HepG2 (cell line): ENCODE results near the gene MRPL54. TPM values are rescaled to one million over a fixed set of nuclear protein-coding genes. Genes with fewer than 3 reads are reported as not detected.

Source experiments
- ATAC-seq: fragments of 200-7000 bp; cut with Tn5 transposase; 3 replicates; pipeline ENCODE4 v1.9.1; 2020; ENCODE audit warnings: mild to moderate bottlenecking, moderate library complexity
- BruUV-seq: library from RNA; stranded (reverse); fragments of 400-500 nt; replicated peaks from 2 replicates; lab custom pipeline; 2021; lab: Mats Ljungman, UMichigan
- CTCF ChIA-PET: fragments of 300-600 bp; formaldehyde crosslinking; extraction: SDS; loops from one replicate; lab custom pipeline; 2021; ENCODE audit warnings: low total read pairs, inconsistent platforms, low intra/inter-chr PET ratio; lab: Yijun Ruan, JAX
- POLR2A ChIA-PET: fragments of 350-600 bp; sonication (Branson Sonifier 250); formaldehyde crosslinking; loops from one replicate; lab custom pipeline; 2020; ENCODE audit warnings: antibody characterized with exemption, inconsistent platforms; lab: Yijun Ruan, JAX
- DNase-seq: peaks from one replicate; pipeline ENCODE4 v3.0.0-alpha.2; 2015; ENCODE audit warnings: low spot score
- FAIRE-seq: peaks from 3 replicates; lab custom pipeline; 2011; peaks lifted over from hg19 to GRCh38; lab: Jason Lieb, UNC
- H2AFZ ChIP-seq: one replicate; pipeline ENCODE4 v1.6.1; 2011; ENCODE audit warnings: low read length, inconsistent platforms
- H3K27ac ChIP-seq: fragments of 300-600 bp; 3 replicates; pipeline ENCODE4 v1.8.0; 2011; ENCODE audit warnings: mixed run types, mild to moderate bottlenecking, mixed read lengths, low read length, inconsistent platforms; ENCODE audit not compliant: insufficient read depth; ENCODE audit errors: extremely low read length
- H3K27me3 ChIP-seq, 2 experiments: fragments of 200-600 bp in 1 of 2; 2 replicates in 1 of 2; 3 replicates in 1 of 2; pipeline versions ENCODE4 v1.6.0 to v1.8.0; 2011; ENCODE audit warnings: low read length in 2 of 2, mild to moderate bottlenecking in 2 of 2, moderate library complexity in 2 of 2, inconsistent platforms in 1 of 2; ENCODE audit not compliant: insufficient read depth in 2 of 2, control insufficient read depth in 1 of 2
- H3K36me3 ChIP-seq, 2 experiments: fragments of 200-600 bp in 1 of 2; replicated peaks in 1 of 2; 2 replicates in 1 of 2; 3 replicates in 1 of 2; pipeline versions ENCODE4 v1.5.1 to v1.8.0; 2011; ENCODE audit warnings: low read length in 2 of 2, inconsistent platforms in 1 of 2; ENCODE audit not compliant: insufficient read depth in 2 of 2, control insufficient read depth in 1 of 2
- H3K4me1 ChIP-seq: 2 replicates; pipeline ENCODE4 v1.5.1; 2012; ENCODE audit warnings: low read length, inconsistent platforms; ENCODE audit not compliant: insufficient read depth
- H3K4me2 ChIP-seq: 2 replicates; pipeline ENCODE4 v1.6.0; 2011; ENCODE audit warnings: low read depth, low read length, inconsistent platforms
- H3K4me3 ChIP-seq, 3 experiments: fragments of 200-600 bp in 1 of 3; sonication (generic), shearing (Covaris generic) in 1 of 3; replicated peaks in 1 of 3; 2 replicates each; pipeline ENCODE4 v1.5.1; 2011 to 2016; ENCODE audit warnings: low read length in 3 of 3, inconsistent platforms in 2 of 3, low read depth in 2 of 3, mild to moderate bottlenecking in 2 of 3, control low read depth in 1 of 3, mixed read lengths in 1 of 3; ENCODE audit not compliant: insufficient read depth in 1 of 3
- H3K79me2 ChIP-seq: one replicate; pipeline ENCODE4 v1.6.1; 2011; ENCODE audit warnings: low read length, inconsistent platforms; ENCODE audit not compliant: insufficient read depth
- H3K9ac ChIP-seq: 2 replicates; pipeline ENCODE4 v1.6.0; 2011; ENCODE audit warnings: mild to moderate bottlenecking, low read depth, low read length, inconsistent platforms; ENCODE audit not compliant: insufficient read depth
- H3K9me3 ChIP-seq: 2 replicates; pipeline ENCODE4 v1.5.1; 2012; ENCODE audit warnings: mild to moderate bottlenecking, low read length
- H4K20me1 ChIP-seq: 2 replicates; pipeline ENCODE4 v1.6.0; 2011; ENCODE audit warnings: inconsistent platforms, mild to moderate bottlenecking, low read length, moderate library complexity; ENCODE audit not compliant: insufficient read depth
- CHD4 ChIP-seq: fragments of 200-600 bp; sonication (generic); IDR thresholded peaks from 2 replicates; pipeline ENCODE4 v1.7.0; 2017; ENCODE audit warnings: mild to moderate bottlenecking, low read length, borderline replicate concordance
- GFI1 ChIP-seq: sonication (generic); formaldehyde crosslinking; IDR thresholded peaks from 2 replicates; pipeline ENCODE4 v1.5.0; 2020; ENCODE audit warnings: missing genetic modification reagents, mild to moderate bottlenecking, borderline replicate concordance
- NFIC ChIP-seq: IDR thresholded peaks from 2 replicates; pipeline ENCODE4 v1.6.1; 2012; ENCODE audit warnings: mild to moderate bottlenecking, low read length, inconsistent platforms
- SALL1 ChIP-seq: sonication (generic); formaldehyde crosslinking; IDR thresholded peaks from 2 replicates; pipeline ENCODE4 v1.8.0; 2022; ENCODE audit warnings: mild to moderate bottlenecking, missing genetic modification reagents
- SMARCE1 ChIP-seq: fragments of 450-650 bp; IDR thresholded peaks from 2 replicates; pipeline ENCODE4 v1.6.1; 2017; ENCODE audit warnings: borderline replicate concordance
- ZNF383 ChIP-seq: sonication (generic); formaldehyde crosslinking; IDR thresholded peaks from 2 replicates; pipeline ENCODE4 v1.4.0; 2020; ENCODE audit warnings: missing genetic modification reagents, mild to moderate bottlenecking, borderline replicate concordance
- ZNF512 ChIP-seq: sonication (generic); formaldehyde crosslinking; IDR thresholded peaks from 2 replicates; pipeline ENCODE4 v1.4.0; 2020; ENCODE audit warnings: mild to moderate bottlenecking, missing genetic modification reagents
- ZNF710 ChIP-seq: sonication (generic); formaldehyde crosslinking; IDR thresholded peaks from 2 replicates; pipeline ENCODE4 v1.5.0; 2020; ENCODE audit warnings: mild to moderate bottlenecking, missing genetic modification reagents, borderline replicate concordance
- WGBS: methylation state at CpG from one replicate; pipeline ENCODE4 v1.1.6; 2017; ENCODE audit warnings: low lambda C conversion rate; 5-methylcytosine and 5-hydroxymethylcytosine counted together
- in situ Hi-C: cut with HindIII; loops from 2 replicates; pipeline ENCODE4 v1.10.0; 2017; ENCODE audit warnings: low pct_unique_long_range_greater_than_20kb; ENCODE audit not compliant: extremely low pct_ligation_motif_present
- intact Hi-C: fragments of 100-400 bp; cut with micrococcal nuclease; formaldehyde crosslinking; loops from one replicate; pipeline ENCODE4 v1.10.0; 2022; ENCODE audit not compliant: unreplicated experiment
- polyA plus RNA-seq, 8 experiments: library from polyadenylated mRNA; depleted of rRNA in 3 of 8; stranded (reverse) in 7 of 8; unstranded in 1 of 8; fragments of >200 nt; fragmentation: Illumina TruSeq in 4 of 8; extraction: Trizol in 4 of 8; gene quantifications; 2 replicates each; pipeline versions ENCODE4 v1.2.1 to v1.2.3, GENCODE V29; 2011 to 2016; ENCODE audit warnings: low read depth in 4 of 8, missing spikeins in 1 of 8, mixed read lengths in 1 of 8; ENCODE audit not compliant: insufficient read depth in 1 of 8
- total RNA-seq, 5 experiments: library from RNA; depleted of rRNA; stranded (reverse); fragments of >200 nt; fragmentation: Illumina TruSeq; extraction: Trizol; gene quantifications; 2 replicates each; pipeline ENCODE4 v1.2.3, GENCODE V29; 2016; ENCODE audit warnings: low read depth in 1 of 5

The MRPL54 gene
- total and polyA plus RNA-seq, 2 of the 13 experiments (the other 11 are each of a cell fraction or from before 2014, with no cell fraction given), result 36.8 to 66.9 TPM

- Histone ChIP-seq H2AFZ (no peak overlapping the region), H3K4me1 (0 out of 2 replicates have a peak, but pooled peaks cover 5% of the 10 kb centered on the region), H3K9me3 (peaks cover 18% of the 10 kb centered on the region), H3K9ac (no peak overlapping the region), H3K4me2 (no peak overlapping the region), H3K36me3 (no peaks in the 10 kb centered on the region), H3K79me2 (no peaks in the 10 kb centered on the region), H3K4me3 (no peak overlapping the region)
- ATAC-seq, result no peak
- no TSS peak for BruUV-seq
- 68% methylated on average over 2 of the region's 2 CpGs for WGBS
- intact Hi-C loops (no loop called here), in situ Hi-C loops (no loop called here)
- CTCF ChIA-PET, result no interaction called here
- FAIRE-seq, result no peak
- DNase-seq, result no peak
- TF ChIP-seq ZNF383 (no peak), ZNF512 (CRISPR knock-in tag) (no peak), NFIC (no peak), ZNF710 (CRISPR knock-in tag) (no peak), CHD4 (0 out of 2 replicates have a peak, but pooled peaks have one; percentile 10), SMARCE1 (no peak), GFI1 (CRISPR knock-in tag) (no peak), SALL1 (no peak)
- TF ChIP-seq, all 625 proteins: peak for 1
- Histone ChIP-seq H3K27me3 (peaks cover 8 to 30% of the 10 kb centered on the region in 2 experiments; a peak in 4 of 5 replicates), H3K27ac (no peak overlapping the region), H4K20me1 (no peaks in the 10 kb centered on the region)
- POLR2A ChIA-PET, result no interaction called here
Measured at GRCh38 chr19:3781603-3782002, 19.1 kb downstream of the MRPL54 start.
